Erythroblast (primary cell): Measurements from ENCODE around the gene EML1.

Source experiments
- DNase-seq, 2 experiments: peaks; one replicate each; lab custom pipeline; 2025; lab: John Stamatoyannopoulos, UW
- GATA1 ChIP-seq: IDR thresholded peaks from 2 replicates; pipeline ENCODE4 v1.6.1; 2011; ENCODE audit warnings: low read depth, mild to moderate bottlenecking, control low read depth, low read length, moderate library complexity
- POLR2A ChIP-seq: IDR thresholded peaks from 2 replicates; pipeline ENCODE4 v1.6.1; 2011; ENCODE audit warnings: mild to moderate bottlenecking, low read length

Gene EML1

GRCh38 chr14:99779751-99780150, 13.5 kb upstream of the EML1 start:
- TF ChIP-seq GATA1 (no peak), POLR2A (no peak)
- DNase-seq, result no peak

- no peak for DNase-seq
- TF ChIP-seq GATA1 (no peak), POLR2A (no peak)
Observed at GRCh38 chr14:99780690-99781089, 12.5 kb upstream of the EML1 start.

GRCh38 chr14:99781091-99781490, 12.1 kb upstream of the EML1 start:
- no peak for TF ChIP-seq POLR2A
- no peak for TF ChIP-seq GATA1
- no peak for DNase-seq

- no peak for DNase-seq
Observed at GRCh38 chr14:99781853-99782610, 11.2 kb upstream of the EML1 start.

GRCh38 chr14:99784508-99784907, 8.7 kb upstream of the EML1 start:
- no peak for TF ChIP-seq POLR2A
- no peak for TF ChIP-seq GATA1
- DNase-seq, result no peak

More at GRCh38 chr14:99781853-99782610, 11.2 kb upstream of the EML1 start:
- no peak for TF ChIP-seq GATA1

GRCh38 chr14:99785426-99785825, 7.8 kb upstream of the EML1 start:
- TF ChIP-seq GATA1, result no peak
- no peak for TF ChIP-seq POLR2A

GRCh38 chr14:99786511-99786989, 6.7 kb upstream of the EML1 start:
- no peak for DNase-seq
- no peak for TF ChIP-seq POLR2A
- no peak for TF ChIP-seq GATA1

More at GRCh38 chr14:99785426-99785825, 7.8 kb upstream of the EML1 start:
- DNase-seq, result no peak

- TF ChIP-seq POLR2A (no peak), GATA1 (no peak)
Observed at GRCh38 chr14:99788713-99789112, 4.5 kb upstream of the EML1 start.

GRCh38 chr14:99789581-99789980, 3.6 kb upstream of the EML1 start:
- no peak for DNase-seq
- no peak for TF ChIP-seq GATA1

More at GRCh38 chr14:99788713-99789112, 4.5 kb upstream of the EML1 start:
- DNase-seq, result no peak

- TF ChIP-seq GATA1, result no peak
- TF ChIP-seq POLR2A, result no peak
Observed at GRCh38 chr14:99790201-99790977, 2.8 kb upstream of the EML1 start.

GRCh38 chr14:99790978-99791376, 2.2 kb upstream of the EML1 start:
- DNase-seq, result no peak
- TF ChIP-seq POLR2A, result no peak
- TF ChIP-seq GATA1, result no peak

More at GRCh38 chr14:99790201-99790977, 2.8 kb upstream of the EML1 start:
- no peak for DNase-seq

- TF ChIP-seq GATA1, result no peak
- no peak for TF ChIP-seq POLR2A
Observed at GRCh38 chr14:99791476-99792209, 1.6 kb upstream of the EML1 start.

GRCh38 chr14:99792210-99792535, 1.0 kb upstream of the EML1 start:
- TF ChIP-seq POLR2A, result no peak
- TF ChIP-seq GATA1, result no peak
- DNase-seq, result no peak

More at GRCh38 chr14:99791476-99792209, 1.6 kb upstream of the EML1 start:
- no peak for DNase-seq
